Astrocyte (in vitro differentiated cells and primary cell): Measurements from ENCODE around the gene DNLZ. TPM values are rescaled to one million over a fixed set of nuclear protein-coding genes. Genes with fewer than 3 reads are reported as not detected.

ENCODE experiments used
- DNase-seq: peaks from one replicate; pipeline ENCODE4 v3.0.0-alpha.2; 2010; ENCODE audit warnings: low read depth
- FAIRE-seq: peaks from 2 replicates; lab custom pipeline; 2011; peaks lifted over from hg19 to GRCh38; lab: Jason Lieb, UNC
- H2AFZ ChIP-seq: 2 replicates; pipeline ENCODE4 v1.6.0; 2012; ENCODE audit warnings: low read depth, low read length, inconsistent platforms
- H3K27ac ChIP-seq: 2 replicates; pipeline ENCODE4 v1.5.1; 2011; ENCODE audit warnings: low read depth, low read length, inconsistent platforms
- H3K27me3 ChIP-seq: 2 replicates; pipeline ENCODE4 v1.6.0; 2011; ENCODE audit warnings: low read length, inconsistent platforms; ENCODE audit not compliant: insufficient read depth
- H3K36me3 ChIP-seq: 2 replicates; pipeline ENCODE4 v1.5.1; 2011; ENCODE audit warnings: low read length, inconsistent platforms; ENCODE audit not compliant: insufficient read depth
- H3K4me1 ChIP-seq: 2 replicates; pipeline ENCODE4 v1.5.1; 2011; ENCODE audit warnings: low read length, inconsistent platforms; ENCODE audit not compliant: insufficient read depth
- H3K4me2 ChIP-seq: 2 replicates; pipeline ENCODE4 v1.6.0; 2012; ENCODE audit warnings: low read length, inconsistent platforms
- H3K4me3 ChIP-seq: 2 replicates; pipeline ENCODE4 v1.5.1; 2011; ENCODE audit warnings: low read depth, mild to moderate bottlenecking, low read length, inconsistent platforms; ENCODE audit not compliant: insufficient read depth
- H3K79me2 ChIP-seq: 2 replicates; pipeline ENCODE4 v1.6.0; 2012; ENCODE audit warnings: mild to moderate bottlenecking, low read length, inconsistent platforms; ENCODE audit not compliant: insufficient read depth
- H3K9ac ChIP-seq: 2 replicates; pipeline ENCODE4 v1.6.0; 2012; ENCODE audit warnings: mild to moderate bottlenecking, low read length, inconsistent platforms
- H3K9me3 ChIP-seq: 2 replicates; pipeline ENCODE4 v1.5.1; 2012; ENCODE audit warnings: low read depth, mild to moderate bottlenecking, low read length, inconsistent platforms; ENCODE audit not compliant: insufficient read depth
- H4K20me1 ChIP-seq: 2 replicates; pipeline ENCODE4 v1.6.0; 2012; ENCODE audit warnings: low read length, inconsistent platforms; ENCODE audit not compliant: insufficient read depth
- H3K27ac Mint-ChIP-seq: one replicate; pipeline ENCODE4 v1.8.0; 2021; ENCODE audit warnings: mild to moderate bottlenecking, mixed read lengths; ENCODE audit not compliant: unreplicated experiment
- H3K27me3 Mint-ChIP-seq: one replicate; pipeline ENCODE4 v1.8.0; 2021; ENCODE audit warnings: low read depth, mixed read lengths; ENCODE audit not compliant: unreplicated experiment
- H3K36me3 Mint-ChIP-seq: one replicate; pipeline ENCODE4 v1.8.0; 2021; ENCODE audit warnings: low read depth, mixed read lengths; ENCODE audit not compliant: unreplicated experiment
- H3K4me1 Mint-ChIP-seq: one replicate; pipeline ENCODE4 v1.8.0; 2021; ENCODE audit warnings: low read depth, mixed read lengths; ENCODE audit not compliant: unreplicated experiment
- H3K4me3 Mint-ChIP-seq: one replicate; pipeline ENCODE4 v1.8.0; 2021; ENCODE audit warnings: mild to moderate bottlenecking, moderate library complexity, mixed read lengths; ENCODE audit not compliant: unreplicated experiment
- H3K9me3 Mint-ChIP-seq: one replicate; pipeline ENCODE4 v1.8.0; 2021; ENCODE audit warnings: mild to moderate bottlenecking, mixed read lengths; ENCODE audit not compliant: unreplicated experiment
- CTCF ChIP-seq: IDR thresholded peaks from 2 replicates; pipeline ENCODE4 v1.5.1; 2011; ENCODE audit warnings: low read depth, mild to moderate bottlenecking, inconsistent platforms, low read length, moderate library complexity; ENCODE audit not compliant: insufficient read depth
- EZH2 ChIP-seq: IDR thresholded peaks from 2 replicates; pipeline ENCODE4 v1.6.1; 2012; ENCODE audit warnings: mild to moderate bottlenecking, low read length, inconsistent platforms; ENCODE audit not compliant: insufficient read depth
- total RNA-seq: library from RNA; stranded (reverse); gene quantifications from 2 replicates; pipeline ENCODE4 v1.2.1, GENCODE V29; 2021

The DNLZ gene
- total RNA-seq, 1 donor from 2014 or later, result 17.4 TPM

- Mint-ChIP-seq H3K27ac (peak overlapping the region; percentile 34), H3K4me1 (peaks cover 11% of the 10 kb centered on the region), H3K27me3 (no peaks in the 10 kb centered on the region), H3K4me3 (no peak overlapping the region), H3K36me3 (peaks cover 3% of the 10 kb centered on the region), H3K9me3 (no peaks in the 10 kb centered on the region)
- H3K27ac ChIP-seq, result no peak overlapping the region
- H3K4me3 ChIP-seq, result no peak overlapping the region
- DNase-seq, result no peak
- no peaks in the 10 kb centered on the region for H3K27me3 ChIP-seq
- no peaks in the 10 kb centered on the region for H3K36me3 ChIP-seq
- no peak overlapping the region for H2AFZ ChIP-seq
- no peak overlapping the region for H3K9ac ChIP-seq
- H4K20me1 ChIP-seq, result peaks cover 92% of the 10 kb centered on the region
- H3K4me2 ChIP-seq, result no peak overlapping the region
- no peak for TF ChIP-seq EZH2
- no peak for TF ChIP-seq CTCF
- no peak for FAIRE-seq
- H3K9me3 ChIP-seq, result no peaks in the 10 kb centered on the region
- H3K79me2 ChIP-seq, result peaks cover 73% of the 10 kb centered on the region
- H3K4me1 ChIP-seq, result peaks cover 32% of the 10 kb centered on the region
Observed at GRCh38 chr9:136332482-136332983, 31.0 kb downstream of the DNLZ start.

GRCh38 chr9:136331556-136332481 lies 31.7 kb downstream of the DNLZ start:
- Mint-ChIP-seq H3K4me1 (peaks cover 11% of the 10 kb centered on the region), H3K4me3 (no peak overlapping the region), H3K27ac (no peak overlapping the region), H3K36me3 (peaks cover 3% of the 10 kb centered on the region), H3K9me3 (no peaks in the 10 kb centered on the region), H3K27me3 (no peaks in the 10 kb centered on the region)
- no peak overlapping the region for H3K9ac ChIP-seq
- no peak for FAIRE-seq
- H3K4me2 ChIP-seq, result no peak overlapping the region
- H3K4me3 ChIP-seq, result no peak overlapping the region
- DNase-seq, result no peak
- no peak overlapping the region for H3K27ac ChIP-seq
- H3K9me3 ChIP-seq, result no peaks in the 10 kb centered on the region
- H3K4me1 ChIP-seq, result peaks cover 35% of the 10 kb centered on the region
- H3K79me2 ChIP-seq, result peaks cover 73% of the 10 kb centered on the region
- no peaks in the 10 kb centered on the region for H3K36me3 ChIP-seq
- H3K27me3 ChIP-seq, result no peaks in the 10 kb centered on the region
- H2AFZ ChIP-seq, result no peak overlapping the region
- no peak for TF ChIP-seq EZH2
- no peak for TF ChIP-seq CTCF
- H4K20me1 ChIP-seq, result peaks cover 85% of the 10 kb centered on the region

- no peak overlapping the region for H2AFZ ChIP-seq
- Mint-ChIP-seq H3K27me3 (no peaks in the 10 kb centered on the region), H3K27ac (no peak overlapping the region), H3K36me3 (peaks cover 3% of the 10 kb centered on the region), H3K9me3 (no peaks in the 10 kb centered on the region), H3K4me1 (peaks cover 11% of the 10 kb centered on the region), H3K4me3 (no peak overlapping the region)
- H3K9me3 ChIP-seq, result no peaks in the 10 kb centered on the region
- H4K20me1 ChIP-seq, result peaks cover 78% of the 10 kb centered on the region
- H3K27me3 ChIP-seq, result no peaks in the 10 kb centered on the region
- no peak for TF ChIP-seq CTCF
- TF ChIP-seq EZH2, result no peak
- H3K9ac ChIP-seq, result no peak overlapping the region
- no peak overlapping the region for H3K27ac ChIP-seq
- no peaks in the 10 kb centered on the region for H3K36me3 ChIP-seq
- DNase-seq (no peak), FAIRE-seq (no peak)
- H3K4me1 ChIP-seq, result peaks cover 35% of the 10 kb centered on the region
- no peak overlapping the region for H3K4me3 ChIP-seq
- H3K4me2 ChIP-seq, result no peak overlapping the region
- H3K79me2 ChIP-seq, result peaks cover 73% of the 10 kb centered on the region
Observed at GRCh38 chr9:136331030-136331429, 32.5 kb downstream of the DNLZ start.
